ENCODE measurements around the gene KLHDC7B.

GRCh38 chr22:50583294-50583861 lies 37.7 kb downstream of the KLHDC7B start:
- TF ChIP-seq CTCF (IDR thresholded peaks at IDR 0.05; ENCODE audit: low read depth, low read length) = no peak
- TF ChIP-seq MAX (IDR thresholded peaks at IDR 0.05; ENCODE audit: low read depth, low read length) = no peak

Measured in NB4 (cell line).